HepG2 (cell line): ENCODE results near the gene CACNA1I. TPM values are rescaled to one million over a fixed set of nuclear protein-coding genes. Genes with fewer than 3 reads are reported as not detected.

Experiments used
- BCL6 ChIP-seq: IDR thresholded peaks from 2 replicates; pipeline ENCODE4 v1.6.1; 2016; ENCODE audit warnings: missing genetic modification reagents, missing compliant biosample characterization
- CCDC6 ChIP-seq: sonication (generic); formaldehyde crosslinking; IDR thresholded peaks from 2 replicates; pipeline ENCODE4 v1.8.1; 2022; ENCODE audit warnings: mild to moderate bottlenecking, missing genetic modification reagents, moderate library complexity
- DR1 ChIP-seq: sonication (generic); formaldehyde crosslinking; IDR thresholded peaks from 2 replicates; pipeline ENCODE4 v1.8.0; 2021; ENCODE audit warnings: mild to moderate bottlenecking, missing genetic modification reagents, inconsistent platforms
- HDAC1 ChIP-seq: sonication (generic); formaldehyde crosslinking; IDR thresholded peaks from 2 replicates; pipeline ENCODE4 v1.5.1; 2020; ENCODE audit warnings: mild to moderate bottlenecking, missing genetic modification reagents
- JUN ChIP-seq: sonication (generic); formaldehyde crosslinking; IDR thresholded peaks from 2 replicates; pipeline ENCODE4 v1.4.0; 2020; ENCODE audit warnings: mild to moderate bottlenecking, missing genetic modification reagents
- MIER3 ChIP-seq: IDR thresholded peaks from 2 replicates; pipeline ENCODE4 v1.6.1; 2016; ENCODE audit warnings: missing compliant biosample characterization, borderline replicate concordance
- PAWR ChIP-seq: sonication (generic); formaldehyde crosslinking; IDR thresholded peaks from 2 replicates; pipeline ENCODE4 v1.4.0; 2020; ENCODE audit warnings: missing genetic modification reagents, mild to moderate bottlenecking, borderline replicate concordance
- POGZ ChIP-seq: sonication (generic); formaldehyde crosslinking; IDR thresholded peaks from 2 replicates; pipeline ENCODE4 v1.4.0; 2020; ENCODE audit warnings: mild to moderate bottlenecking, missing genetic modification reagents
- REPIN1 ChIP-seq: sonication (generic); formaldehyde crosslinking; IDR thresholded peaks from 2 replicates; pipeline ENCODE4 v1.8.0; 2022; ENCODE audit warnings: missing genetic modification reagents, low read depth, mild to moderate bottlenecking, borderline replicate concordance
- RFX1 ChIP-seq: fragments of 450-650 bp; IDR thresholded peaks from 2 replicates; pipeline ENCODE4 v1.6.1; 2017
- SP5 ChIP-seq: IDR thresholded peaks from 2 replicates; pipeline ENCODE4 v1.6.1; 2016; ENCODE audit warnings: low read depth, borderline replicate concordance
- TARDBP ChIP-seq: sonication (generic); formaldehyde crosslinking; IDR thresholded peaks from 2 replicates; pipeline ENCODE4 v1.8.0; 2022; ENCODE audit warnings: mild to moderate bottlenecking, missing genetic modification reagents
- TSC22D2 ChIP-seq: sonication (generic); formaldehyde crosslinking; IDR thresholded peaks from 2 replicates; pipeline ENCODE4 v1.5.1; 2020; ENCODE audit warnings: missing genetic modification reagents, mild to moderate bottlenecking, borderline replicate concordance
- ZNF253 ChIP-seq: sonication (generic); formaldehyde crosslinking; IDR thresholded peaks from 2 replicates; pipeline ENCODE4 v1.8.0; 2022; ENCODE audit warnings: mild to moderate bottlenecking, missing genetic modification reagents, borderline replicate concordance
- ZNF30 ChIP-seq: sonication (generic); formaldehyde crosslinking; IDR thresholded peaks from 2 replicates; pipeline ENCODE4 v1.5.0; 2020; ENCODE audit warnings: mild to moderate bottlenecking, missing genetic modification reagents
- ZNF44 ChIP-seq: sonication (generic); formaldehyde crosslinking; IDR thresholded peaks from 2 replicates; pipeline ENCODE4 v1.5.1; 2020; ENCODE audit warnings: mild to moderate bottlenecking, missing genetic modification reagents
- ZNF451 ChIP-seq: sonication (generic); formaldehyde crosslinking; IDR thresholded peaks from 2 replicates; pipeline ENCODE4 v1.5.0; 2020; ENCODE audit warnings: mild to moderate bottlenecking, missing genetic modification reagents
- ZNF737 ChIP-seq: sonication (generic); formaldehyde crosslinking; IDR thresholded peaks from 2 replicates; pipeline ENCODE4 v1.5.0; 2020; ENCODE audit warnings: missing genetic modification reagents, mild to moderate bottlenecking, borderline replicate concordance
- polyA plus RNA-seq, 8 experiments: library from polyadenylated mRNA; depleted of rRNA in 3 of 8; stranded (reverse) in 7 of 8; unstranded in 1 of 8; fragments of >200 nt; fragmentation: Illumina TruSeq in 4 of 8; extraction: Trizol in 4 of 8; gene quantifications; 2 replicates each; pipeline versions ENCODE4 v1.2.1 to v1.2.3, GENCODE V29; 2011 to 2016; ENCODE audit warnings: low read depth in 4 of 8, missing spikeins in 1 of 8, mixed read lengths in 1 of 8; ENCODE audit not compliant: insufficient read depth in 1 of 8
- total RNA-seq, 5 experiments: library from RNA; depleted of rRNA; stranded (reverse); fragments of >200 nt; fragmentation: Illumina TruSeq; extraction: Trizol; gene quantifications; 2 replicates each; pipeline ENCODE4 v1.2.3, GENCODE V29; 2016; ENCODE audit warnings: low read depth in 1 of 5
- TF ChIP-seq, protein P1 (sequence below): sonication (generic); formaldehyde crosslinking; IDR thresholded peaks from 2 replicates; pipeline ENCODE4 v1.4.0; 2020; ENCODE audit warnings: missing genetic modification reagents, mild to moderate bottlenecking, borderline replicate concordance
- TF ChIP-seq, protein P2 (sequence below): IDR thresholded peaks from 2 replicates; pipeline ENCODE4 v1.6.1; 2016
- TF ChIP-seq, protein P3 (sequence below): sonication (generic); formaldehyde crosslinking; IDR thresholded peaks from 2 replicates; pipeline ENCODE4 v1.4.0; 2020; ENCODE audit warnings: missing genetic modification reagents
- TF ChIP-seq, protein P4 (sequence below): sonication (generic); formaldehyde crosslinking; IDR thresholded peaks from 2 replicates; pipeline ENCODE4 v1.4.0; 2020; ENCODE audit warnings: missing genetic modification reagents, mild to moderate bottlenecking, borderline replicate concordance
- TF ChIP-seq, protein P5 (sequence below): sonication (generic); formaldehyde crosslinking; IDR thresholded peaks from 2 replicates; pipeline ENCODE4 v1.5.0; 2020; ENCODE audit warnings: missing genetic modification reagents, mild to moderate bottlenecking, borderline replicate concordance

Gene CACNA1I
- total and polyA plus RNA-seq, 2 of the 13 experiments (the other 11 are each of a cell fraction or from before 2014, with no cell fraction given), result not detected

DNA sequence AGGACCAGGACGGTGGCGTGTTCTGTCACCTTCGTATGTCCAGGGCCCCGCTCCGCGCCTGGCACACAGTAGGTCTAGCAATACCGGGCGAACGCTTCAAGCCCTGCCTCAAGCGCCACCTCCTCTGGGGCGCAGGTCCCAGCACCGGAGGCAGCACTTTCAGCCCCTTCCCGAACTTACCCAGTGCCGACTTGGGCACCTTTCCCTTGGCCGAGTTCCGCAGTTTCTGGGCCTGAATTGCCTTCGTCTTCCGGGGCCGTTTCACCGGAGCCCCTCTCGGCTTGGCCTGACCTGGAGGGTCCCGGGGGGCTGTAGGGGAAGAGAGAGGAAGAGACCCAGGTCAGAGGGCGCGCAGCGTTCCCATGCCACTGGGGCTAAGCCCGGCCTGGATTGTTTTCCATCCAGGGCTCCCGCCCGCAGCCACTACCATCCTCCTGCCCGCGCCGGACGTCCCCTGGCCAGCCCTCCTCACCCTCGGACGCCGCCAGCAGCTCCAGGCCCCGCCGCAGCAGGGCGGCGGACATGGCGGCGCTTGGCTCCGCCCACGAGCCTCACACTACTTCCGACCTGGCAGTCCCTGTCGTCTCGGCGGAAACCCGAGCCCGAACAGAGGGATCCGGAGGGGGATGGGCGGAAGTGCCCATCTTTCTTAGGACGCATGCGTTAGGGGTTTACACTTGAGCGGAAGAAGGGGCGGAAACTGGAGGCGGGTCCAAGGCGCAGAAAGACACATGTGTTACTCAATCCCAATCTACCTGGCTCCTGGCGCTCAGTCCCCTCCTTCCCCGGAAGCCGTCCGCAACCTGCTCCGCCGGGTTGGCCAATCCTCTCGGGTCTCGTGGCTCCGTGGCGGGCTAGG is 38.1 kb upstream of the CACNA1I start, which contains the start of gene RPS19BP1 (continued):
- TF ChIP-seq ZNF451 (peak; percentile 29; the same call in 1 of the 2 replicates), POGZ (CRISPR knock-in tag) (peak; percentile 74), MIER3 (CRISPR knock-in tag) (peak; percentile 62; the same call in 1 of the 2 replicates), SP5 (CRISPR knock-in tag) (peak; percentile 67), HDAC1 (CRISPR knock-in tag) (peak; percentile 80), ZNF44 (CRISPR knock-in tag) (no peak), ZNF30 (CRISPR knock-in tag) (peak; percentile 55; the same call in 1 of the 2 replicates), ZNF737 (CRISPR knock-in tag) (peak; percentile 63; the same call in 1 of the 2 replicates), JUN (CRISPR knock-in tag) (peak; percentile 40; the same call in 1 of the 2 replicates), PAWR (CRISPR knock-in tag) (no peak), ZNF253 (CRISPR knock-in tag) (0 out of 2 replicates have a peak, but pooled peaks have one; percentile 66), RFX1 (no peak), REPIN1 (peak; percentile 26; the same call in 1 of the 2 replicates), TSC22D2 (CRISPR knock-in tag) (peak; percentile 27; the same call in 1 of the 2 replicates), CCDC6 (CRISPR knock-in tag) (no peak), TARDBP (CRISPR knock-in tag) (peak; percentile 37; the same call in 1 of the 2 replicates), DR1 (CRISPR knock-in tag) (peak; percentile 57; the same call in 1 of the 2 replicates), BCL6 (CRISPR knock-in tag) (0 out of 2 replicates have a peak, but pooled peaks have one; percentile 17)
- TF ChIP-seq, protein P1, sequence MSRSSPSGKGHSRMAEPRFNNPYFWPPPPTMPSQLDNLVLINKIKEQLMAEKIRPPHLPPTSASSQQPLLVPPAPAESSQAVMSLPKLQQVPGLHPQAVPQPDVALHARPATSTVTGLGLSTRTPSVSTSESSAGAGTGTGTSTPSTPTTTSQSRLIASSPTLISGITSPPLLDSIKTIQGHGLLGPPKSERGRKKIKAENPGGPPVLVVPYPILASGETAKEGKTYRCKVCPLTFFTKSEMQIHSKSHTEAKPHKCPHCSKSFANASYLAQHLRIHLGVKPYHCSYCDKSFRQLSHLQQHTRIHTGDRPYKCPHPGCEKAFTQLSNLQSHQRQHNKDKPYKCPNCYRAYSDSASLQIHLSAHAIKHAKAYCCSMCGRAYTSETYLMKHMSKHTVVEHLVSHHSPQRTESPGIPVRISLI (CRISPR knock-in tag), result 0 out of 2 replicates have a peak, but pooled peaks have one; percentile 12
- TF ChIP-seq, protein P2, sequence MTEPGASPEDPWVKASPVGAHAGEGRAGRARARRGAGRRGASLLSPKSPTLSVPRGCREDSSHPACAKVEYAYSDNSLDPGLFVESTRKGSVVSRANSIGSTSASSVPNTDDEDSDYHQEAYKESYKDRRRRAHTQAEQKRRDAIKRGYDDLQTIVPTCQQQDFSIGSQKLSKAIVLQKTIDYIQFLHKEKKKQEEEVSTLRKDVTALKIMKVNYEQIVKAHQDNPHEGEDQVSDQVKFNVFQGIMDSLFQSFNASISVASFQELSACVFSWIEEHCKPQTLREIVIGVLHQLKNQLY, result peak; percentile 38; the same call in 1 of the 2 replicates
- TF ChIP-seq, protein P3, sequence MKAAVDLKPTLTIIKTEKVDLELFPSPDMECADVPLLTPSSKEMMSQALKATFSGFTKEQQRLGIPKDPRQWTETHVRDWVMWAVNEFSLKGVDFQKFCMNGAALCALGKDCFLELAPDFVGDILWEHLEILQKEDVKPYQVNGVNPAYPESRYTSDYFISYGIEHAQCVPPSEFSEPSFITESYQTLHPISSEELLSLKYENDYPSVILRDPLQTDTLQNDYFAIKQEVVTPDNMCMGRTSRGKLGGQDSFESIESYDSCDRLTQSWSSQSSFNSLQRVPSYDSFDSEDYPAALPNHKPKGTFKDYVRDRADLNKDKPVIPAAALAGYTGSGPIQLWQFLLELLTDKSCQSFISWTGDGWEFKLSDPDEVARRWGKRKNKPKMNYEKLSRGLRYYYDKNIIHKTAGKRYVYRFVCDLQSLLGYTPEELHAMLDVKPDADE (CRISPR knock-in tag), result 0 out of 2 replicates have a peak, but pooled peaks have one; percentile 30
- TF ChIP-seq, protein P4, sequence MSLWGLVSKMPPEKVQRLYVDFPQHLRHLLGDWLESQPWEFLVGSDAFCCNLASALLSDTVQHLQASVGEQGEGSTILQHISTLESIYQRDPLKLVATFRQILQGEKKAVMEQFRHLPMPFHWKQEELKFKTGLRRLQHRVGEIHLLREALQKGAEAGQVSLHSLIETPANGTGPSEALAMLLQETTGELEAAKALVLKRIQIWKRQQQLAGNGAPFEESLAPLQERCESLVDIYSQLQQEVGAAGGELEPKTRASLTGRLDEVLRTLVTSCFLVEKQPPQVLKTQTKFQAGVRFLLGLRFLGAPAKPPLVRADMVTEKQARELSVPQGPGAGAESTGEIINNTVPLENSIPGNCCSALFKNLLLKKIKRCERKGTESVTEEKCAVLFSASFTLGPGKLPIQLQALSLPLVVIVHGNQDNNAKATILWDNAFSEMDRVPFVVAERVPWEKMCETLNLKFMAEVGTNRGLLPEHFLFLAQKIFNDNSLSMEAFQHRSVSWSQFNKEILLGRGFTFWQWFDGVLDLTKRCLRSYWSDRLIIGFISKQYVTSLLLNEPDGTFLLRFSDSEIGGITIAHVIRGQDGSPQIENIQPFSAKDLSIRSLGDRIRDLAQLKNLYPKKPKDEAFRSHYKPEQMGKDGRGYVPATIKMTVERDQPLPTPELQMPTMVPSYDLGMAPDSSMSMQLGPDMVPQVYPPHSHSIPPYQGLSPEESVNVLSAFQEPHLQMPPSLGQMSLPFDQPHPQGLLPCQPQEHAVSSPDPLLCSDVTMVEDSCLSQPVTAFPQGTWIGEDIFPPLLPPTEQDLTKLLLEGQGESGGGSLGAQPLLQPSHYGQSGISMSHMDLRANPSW (CRISPR knock-in tag), result peak; percentile 58; the same call in 1 of the 2 replicates
- TF ChIP-seq, protein P5, sequence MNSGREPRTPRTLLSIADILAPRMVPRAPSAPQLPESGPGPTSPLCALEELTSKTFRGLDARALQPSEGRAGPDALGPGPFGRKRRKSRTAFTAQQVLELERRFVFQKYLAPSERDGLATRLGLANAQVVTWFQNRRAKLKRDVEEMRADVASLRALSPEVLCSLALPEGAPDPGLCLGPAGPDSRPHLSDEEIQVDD (CRISPR knock-in tag), result peak; percentile 70; the same call in 1 of the 2 replicates
